ENCODE measurements around the gene CST7.
A peak's percentile ranks its signal among the peaks of the same experiment; 100 is the strongest.
"Not testable (repeated sequence)": the region's sequence is repeated elsewhere in the genome, so short reads cannot be mapped to it uniquely, and the experiment has no call there.

Gene CST7

GRCh38 chr20:24986436-24987015 is 37.5 kb downstream of the CST7 start:
- no peak for DNase-seq (ENCODE audit: low spot score)

- no peak for DNase-seq (ENCODE audit: low spot score)
Observed at GRCh38 chr20:24987244-24987643, 38.2 kb downstream of the CST7 start.

GRCh38 chr20:24987873-24988835 is 39.1 kb downstream of the CST7 start:
- no peak for DNase-seq (ENCODE audit: low spot score)

- DNase-seq (ENCODE audit: low spot score): no peak
Observed at GRCh38 chr20:24989162-24989561, 40.1 kb downstream of the CST7 start.

- DNase-seq (ENCODE audit: low spot score): no peak
Observed at GRCh38 chr20:24990810-24991252, 41.8 kb downstream of the CST7 start.

GRCh38 chr20:24991897-24992486 is 42.9 kb downstream of the CST7 start:
- no peak for DNase-seq (ENCODE audit: low spot score)

- peak; percentile 95 for DNase-seq (ENCODE audit: low spot score)
Observed at GRCh38 chr20:24992487-24993205, 43.6 kb downstream of the CST7 start, which contains the start of gene APMAP. Gene APMAP (minus strand): TSS chr20:24992751. CDS start chr20:24992688, 63 bp downstream.

GRCh38 chr20:24993337-24994185 is 44.5 kb downstream of the CST7 start:
- DNase-seq (ENCODE audit: low spot score): peak; percentile 75

GRCh38 chr20:24994186-24994465 is 45.1 kb downstream of the CST7 start:
- no peak for DNase-seq (ENCODE audit: low spot score)

- peak; percentile 93 for DNase-seq (ENCODE audit: low spot score)
Observed at GRCh38 chr20:24994470-24995368, 45.6 kb downstream of the CST7 start.

GRCh38 chr20:24995741-24996448 is 46.8 kb downstream of the CST7 start:
- no peak for DNase-seq (ENCODE audit: low spot score)

GRCh38 chr20:24996449-24997377 is 47.6 kb downstream of the CST7 start:
- no peak for DNase-seq (ENCODE audit: low spot score)

- DNase-seq (ENCODE audit: low spot score): no peak
Observed at GRCh38 chr20:24998121-24998520, 49.1 kb downstream of the CST7 start.

GRCh38 chr20:24998631-24999445 is 49.8 kb downstream of the CST7 start:
- DNase-seq (ENCODE audit: low spot score): no peak

GRCh38 chr20:24999568-24999967 is 50.5 kb downstream of the CST7 start:
- DNase-seq (ENCODE audit: low spot score): no peak

- DNase-seq (ENCODE audit: low spot score): peak; percentile 57
Observed at GRCh38 chr20:25000268-25000801, 51.3 kb downstream of the CST7 start.

GRCh38 chr20:25001323-25001722 is 52.3 kb downstream of the CST7 start:
- not testable (repeated sequence) for DNase-seq (ENCODE audit: low spot score)
